Type B pancreatic cell (in vitro differentiated cells): ENCODE data around the gene FOXN3. TPM values are rescaled to one million over a fixed set of nuclear protein-coding genes. Genes with fewer than 3 reads are reported as not detected.

ENCODE experiments used
- DNase-seq: peaks from one replicate; pipeline ENCODE4 v3.0.0; 2021; ENCODE audit warnings: mixed read lengths; ENCODE audit not compliant: unreplicated experiment; ENCODE audit errors: extremely low spot score
- H3K27ac Mint-ChIP-seq: 2 replicates; pipeline ENCODE4 v1.8.0; 2021; ENCODE audit warnings: mild to moderate bottlenecking, mixed read lengths
- H3K27me3 Mint-ChIP-seq: 2 replicates; pipeline ENCODE4 v1.8.0; 2021; ENCODE audit warnings: mixed read lengths
- H3K36me3 Mint-ChIP-seq: 2 replicates; pipeline ENCODE4 v1.8.0; 2021; ENCODE audit warnings: mixed read lengths
- H3K4me1 Mint-ChIP-seq: one replicate; pipeline ENCODE4 v1.8.0; 2021; ENCODE audit warnings: mixed read lengths; ENCODE audit not compliant: unreplicated experiment
- H3K4me3 Mint-ChIP-seq: 2 replicates; pipeline ENCODE4 v1.8.0; 2021; ENCODE audit warnings: mild to moderate bottlenecking, mixed read lengths
- H3K9me3 Mint-ChIP-seq: 2 replicates; pipeline ENCODE4 v1.8.0; 2021; ENCODE audit warnings: mixed read lengths
- CTCF ChIP-seq: fragments of 200-600 bp; sonication (generic); conservative IDR thresholded peaks from 2 replicates; pipeline ENCODE4 v1.5.0; 2021; ENCODE audit warnings: antibody characterized with exemption, mild to moderate bottlenecking
- total RNA-seq: library from RNA; stranded (reverse); gene quantifications from 2 replicates; pipeline ENCODE4 v1.2.1, GENCODE V29; 2021; ENCODE audit warnings: low replicate concordance

The FOXN3 gene
- total RNA-seq, 1 donor from 2014 or later: 73.5 TPM

- Mint-ChIP-seq H3K9me3 (no peaks in the 10 kb centered on the region), H3K27ac (no peak overlapping the region), H3K4me3 (no peak overlapping the region), H3K36me3 (peaks cover 3% of the 10 kb centered on the region), H3K4me1 (peaks cover 29% of the 10 kb centered on the region), H3K27me3 (no peaks in the 10 kb centered on the region)
- TF ChIP-seq CTCF: no peak
- no peak for DNase-seq
Observed at GRCh38 chr14:89394972-89395371, 22.1 kb downstream of the FOXN3 start.

GRCh38 chr14:89393222-89393745 lies 23.7 kb downstream of the FOXN3 start:
- no peak for TF ChIP-seq CTCF
- Mint-ChIP-seq H3K36me3 (no peaks in the 10 kb centered on the region), H3K27me3 (no peaks in the 10 kb centered on the region), H3K4me1 (peaks cover 26% of the 10 kb centered on the region), H3K9me3 (no peaks in the 10 kb centered on the region), H3K27ac (no peak overlapping the region), H3K4me3 (no peak overlapping the region)
- no peak for DNase-seq

- no peak for TF ChIP-seq CTCF
- Mint-ChIP-seq H3K9me3 (no peaks in the 10 kb centered on the region), H3K27me3 (no peaks in the 10 kb centered on the region), H3K4me1 (peaks cover 31% of the 10 kb centered on the region), H3K36me3 (no peaks in the 10 kb centered on the region), H3K4me3 (no peak overlapping the region), H3K27ac (no peak overlapping the region)
- no peak for DNase-seq
Observed at GRCh38 chr14:89392181-89392580, 24.9 kb downstream of the FOXN3 start.

- Mint-ChIP-seq H3K4me1 (peaks cover 32% of the 10 kb centered on the region), H3K27me3 (no peaks in the 10 kb centered on the region), H3K36me3 (no peaks in the 10 kb centered on the region), H3K4me3 (no peak overlapping the region), H3K9me3 (no peaks in the 10 kb centered on the region), H3K27ac (no peak overlapping the region)
- no peak for DNase-seq
- no peak for TF ChIP-seq CTCF
Observed at GRCh38 chr14:89391556-89391955, 25.5 kb downstream of the FOXN3 start.

GRCh38 chr14:89391123-89391522 lies 25.9 kb downstream of the FOXN3 start:
- Mint-ChIP-seq H3K36me3 (no peaks in the 10 kb centered on the region), H3K4me3 (no peak overlapping the region), H3K9me3 (no peaks in the 10 kb centered on the region), H3K27me3 (no peaks in the 10 kb centered on the region), H3K4me1 (peaks cover 36% of the 10 kb centered on the region), H3K27ac (no peak overlapping the region)
- no peak for DNase-seq
- TF ChIP-seq CTCF: no peak

- Mint-ChIP-seq H3K27me3 (no peaks in the 10 kb centered on the region), H3K27ac (no peak overlapping the region), H3K4me1 (peaks cover 33% of the 10 kb centered on the region), H3K9me3 (no peaks in the 10 kb centered on the region), H3K4me3 (no peak overlapping the region), H3K36me3 (no peaks in the 10 kb centered on the region)
- no peak for TF ChIP-seq CTCF
- DNase-seq: no peak
Observed at GRCh38 chr14:89388853-89389252, 28.2 kb downstream of the FOXN3 start.
